Epidermal melanocyte (primary cell): Measurements from ENCODE around the gene MCM3AP.
"Not testable (repeated sequence)": the region's sequence is repeated elsewhere in the genome, so short reads cannot be mapped to it uniquely, and the experiment has no call there.

ENCODE experiments used
- DNase-seq: peaks from one replicate; pipeline ENCODE4 v3.0.0; 2011; ENCODE audit warnings: low spot score; ENCODE audit not compliant: insufficient read length

Gene MCM3AP

DNA sequence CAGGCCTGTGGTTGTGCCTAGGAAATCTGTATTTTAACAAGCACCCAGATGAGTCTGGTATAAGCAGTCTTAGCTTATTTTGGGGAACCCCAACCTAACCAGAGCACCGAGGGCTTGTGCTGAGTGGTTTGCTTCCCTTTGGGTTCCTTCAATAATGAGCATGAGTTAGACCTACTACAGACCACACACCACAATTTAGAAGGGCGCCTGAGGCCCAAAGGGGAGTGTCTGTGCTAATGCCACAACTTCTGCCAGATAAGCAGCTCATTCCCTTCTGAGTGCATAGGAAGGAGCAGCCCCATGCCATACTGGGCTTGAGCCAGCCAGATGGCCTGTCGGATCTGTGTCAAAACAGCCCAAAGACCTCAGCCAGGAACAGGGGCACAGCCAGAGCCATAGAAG lies 41.5 kb downstream of the MCM3AP start:
- DNase-seq: no peak

DNA sequence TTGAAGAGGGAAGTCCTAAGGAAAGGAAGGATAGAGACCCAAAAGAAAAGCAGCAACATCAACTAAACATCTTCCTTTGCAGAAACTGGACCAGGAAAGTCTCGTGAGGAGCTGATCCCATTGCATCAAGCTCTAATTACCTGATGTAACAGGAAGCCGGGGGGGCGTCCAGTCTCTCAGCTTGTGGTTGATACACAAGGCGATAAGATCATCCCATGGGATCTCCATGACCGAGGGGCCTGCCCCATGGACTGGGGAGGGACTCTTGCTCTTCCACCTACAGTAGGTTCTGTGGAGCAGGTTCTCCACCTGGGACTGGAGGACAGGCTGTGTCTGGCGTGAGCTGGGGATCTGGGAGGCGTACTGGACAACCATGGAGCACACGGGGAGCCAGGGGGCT lies 42.1 kb downstream of the MCM3AP start:
- no peak for DNase-seq

DNA sequence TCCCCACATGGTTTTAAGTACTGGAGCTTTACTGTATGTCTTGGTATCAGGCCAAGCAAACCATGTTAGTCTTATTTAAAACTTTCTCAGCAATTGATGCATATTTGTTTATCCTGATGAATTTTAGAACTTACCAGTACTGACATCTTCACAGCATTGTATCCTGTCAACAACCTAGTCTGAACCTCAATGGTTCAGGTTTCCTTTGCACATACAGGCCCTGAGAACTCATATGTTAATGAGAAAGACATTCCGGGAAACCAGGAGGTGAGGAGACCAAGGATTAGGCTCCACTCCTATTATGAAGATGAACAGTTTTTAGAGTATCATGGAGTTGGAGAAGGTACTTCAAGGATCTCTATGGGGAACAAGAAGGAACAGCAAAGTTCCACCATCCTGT lies 43.8 kb downstream of the MCM3AP start:
- not testable (repeated sequence) for DNase-seq

GRCh38 chr21:46239817-46240325 lies 45.5 kb downstream of the MCM3AP start:
- DNase-seq: no peak

GRCh38 chr21:46237474-46237873 lies 47.9 kb downstream of the MCM3AP start:
- DNase-seq: no peak

DNA sequence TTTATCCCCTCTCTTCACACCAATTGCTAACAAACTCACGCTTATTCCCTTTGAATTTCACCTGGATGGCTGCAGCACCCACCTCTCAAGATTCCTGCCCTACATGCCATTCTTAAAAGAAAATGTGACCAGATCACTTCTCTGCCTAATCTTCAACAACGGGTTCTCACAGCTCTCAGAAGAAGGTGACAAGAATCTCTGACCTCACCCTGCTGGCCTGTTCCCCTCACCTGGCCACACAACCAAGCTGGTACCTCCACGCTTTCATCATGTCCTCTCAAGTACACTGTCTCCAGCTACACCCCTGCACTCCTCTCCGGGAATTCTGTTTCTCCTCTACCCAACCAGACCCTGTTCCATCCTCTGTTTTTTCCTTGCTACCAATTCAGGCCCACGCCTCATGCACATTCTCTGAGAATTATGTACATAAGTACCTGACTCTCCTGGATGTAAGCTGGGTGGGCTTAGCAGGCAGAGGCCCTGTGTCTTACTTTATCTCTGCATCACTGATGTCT lies 50.9 kb downstream of the MCM3AP start:
- DNase-seq: no peak

DNA sequence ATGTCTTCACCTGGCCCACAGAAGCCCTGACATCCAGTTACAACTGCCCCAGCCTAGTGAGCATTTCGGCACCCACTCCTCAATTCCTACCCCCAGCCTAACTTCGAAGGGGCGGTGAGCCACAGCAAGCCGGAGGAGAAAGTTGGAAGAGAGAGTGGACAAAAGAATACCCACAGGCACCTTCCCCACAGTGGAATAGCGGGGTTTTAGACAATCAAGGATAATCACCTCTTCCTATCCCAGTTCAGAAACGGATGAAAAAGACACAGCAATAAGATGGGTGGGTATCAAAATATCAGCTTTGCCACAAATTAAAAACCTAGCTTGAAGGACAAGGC lies 55.5 kb downstream of the MCM3AP start:
- no peak for DNase-seq

- no peak for DNase-seq
Observed at GRCh38 chr21:46229133-46229922, 56.1 kb downstream of the MCM3AP start.

DNA sequence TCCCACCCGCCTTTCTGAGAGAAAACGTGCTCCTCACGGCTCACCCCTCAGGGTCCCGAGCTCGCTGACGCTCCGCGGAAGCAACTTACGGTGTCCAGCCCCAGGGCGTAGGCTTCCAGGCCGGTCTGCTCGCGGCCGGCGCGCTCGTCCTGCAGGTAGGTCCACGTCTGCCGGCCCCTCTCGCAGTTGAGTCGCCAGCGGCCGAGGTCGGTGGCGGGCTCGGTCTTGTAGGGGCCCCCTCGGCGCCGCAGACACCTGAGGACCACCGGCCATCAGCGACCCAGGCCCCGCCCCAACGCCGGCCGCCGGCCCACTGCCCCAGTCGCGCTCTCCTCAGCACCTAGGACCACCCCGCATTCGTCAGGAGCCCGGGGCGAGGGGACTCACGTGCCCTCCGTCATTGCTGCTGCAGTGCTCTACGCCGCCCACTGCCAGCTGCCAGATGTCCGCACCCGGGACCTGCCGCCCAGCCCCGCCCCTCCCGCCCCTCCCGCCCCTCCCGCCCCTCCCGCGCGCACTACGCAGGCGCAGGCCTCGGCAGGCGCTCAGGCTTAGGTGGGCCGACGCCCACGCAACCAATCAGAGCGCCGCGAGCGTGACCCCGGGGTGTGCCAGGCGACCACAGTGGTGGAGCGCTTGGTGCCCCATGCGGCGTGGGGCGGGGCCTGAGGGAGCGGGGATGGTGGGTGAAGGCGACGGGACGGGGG lies 56.9 kb downstream of the MCM3AP start, which contains the start of gene LSS:
TSS of gene LSS (minus strand) at position 430 of the 707 bp plus-strand sequence. CDS start at position 401, 29 bp downstream.
- DNase-seq: peak; percentile 98

DNA sequence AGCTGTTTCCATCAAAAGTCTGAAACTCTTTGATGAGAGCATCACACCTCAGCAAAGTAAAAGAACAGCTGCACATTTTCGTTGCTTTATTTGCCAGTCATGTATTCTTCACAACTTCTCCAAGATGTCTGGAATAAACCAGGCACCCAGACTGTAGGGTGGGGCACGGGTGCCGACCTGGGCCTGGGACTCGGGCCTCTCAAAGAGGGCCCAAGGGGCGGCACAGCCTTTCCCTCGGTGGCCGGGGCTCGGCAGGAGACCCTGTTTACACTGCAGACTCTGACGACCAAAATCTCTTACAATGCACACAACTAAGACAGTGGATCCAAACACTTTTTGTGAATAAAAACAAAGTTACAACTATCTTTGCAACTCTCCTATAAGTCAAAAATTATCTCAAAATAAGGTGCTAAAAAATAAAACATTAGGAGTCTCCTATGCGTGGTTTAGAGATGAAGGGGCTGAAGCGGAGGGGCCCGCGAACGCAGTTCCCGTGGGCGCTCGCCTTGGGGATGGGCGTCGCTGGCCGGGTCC lies 57.5 kb downstream of the MCM3AP start:
- DNase-seq: no peak

- DNase-seq: no peak
Observed at GRCh38 chr21:46226920-46227599, 58.4 kb downstream of the MCM3AP start.

DNA sequence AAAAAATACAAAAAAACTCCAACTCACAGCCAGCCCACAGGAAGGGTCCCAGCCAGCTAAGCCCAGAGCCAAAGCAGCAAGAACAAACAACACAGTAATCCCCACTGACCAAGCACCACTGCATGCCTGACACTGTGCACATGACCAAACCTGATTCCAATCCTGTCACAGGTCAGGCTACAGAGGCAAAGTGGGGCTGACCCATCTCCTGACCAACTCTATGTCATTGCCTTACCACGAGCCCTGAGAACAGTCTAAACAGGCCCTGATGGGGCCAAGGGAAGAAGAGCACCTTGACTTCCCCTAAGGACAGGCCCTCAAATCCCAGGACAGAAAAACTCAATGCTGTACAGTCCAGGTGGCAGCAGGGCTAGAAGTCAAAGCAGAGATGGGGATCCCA lies 59.3 kb downstream of the MCM3AP start:
- no peak for DNase-seq

GRCh38 chr21:46223661-46224060 lies 61.8 kb downstream of the MCM3AP start:
- not testable (repeated sequence) for DNase-seq

- no peak for DNase-seq
Observed at GRCh38 chr21:46223217-46223616, 62.2 kb downstream of the MCM3AP start.

GRCh38 chr21:46222436-46223116 lies 62.8 kb downstream of the MCM3AP start:
- no peak for DNase-seq

GRCh38 chr21:46221664-46222435 lies 63.6 kb downstream of the MCM3AP start:
- no peak for DNase-seq

GRCh38 chr21:46220847-46221246 lies 64.6 kb downstream of the MCM3AP start:
- DNase-seq: no peak

DNA sequence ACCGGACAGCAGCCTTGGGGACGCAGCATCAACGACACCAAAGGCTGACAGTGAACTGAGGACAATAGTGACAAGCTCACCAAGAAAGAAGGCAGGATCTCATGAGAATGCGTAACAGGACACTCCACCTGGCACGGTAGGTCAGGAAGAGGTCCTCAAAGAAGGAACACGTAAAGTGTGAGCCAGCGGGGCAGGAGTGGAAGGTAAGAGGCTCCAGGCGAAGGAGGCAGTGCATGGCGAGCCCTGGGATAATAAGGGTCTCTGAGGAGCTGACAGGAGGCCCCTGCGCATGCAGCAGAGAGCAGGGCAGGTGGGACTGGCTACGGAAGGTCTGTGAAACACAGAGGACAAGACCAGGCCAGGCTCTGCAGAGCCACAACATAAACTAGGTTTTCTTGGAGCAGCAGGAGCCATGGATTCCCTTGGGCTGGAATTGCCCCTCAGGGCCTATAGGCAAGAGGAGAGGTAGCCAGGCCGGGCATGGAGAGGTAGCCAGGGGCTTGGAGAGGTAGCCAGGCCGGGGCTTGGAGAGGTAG lies 65.1 kb downstream of the MCM3AP start:
- no peak for DNase-seq

- DNase-seq: no peak
Observed at GRCh38 chr21:46219591-46220239, 65.7 kb downstream of the MCM3AP start.
